HepG2 (cell line): Measurements from ENCODE around the gene KNL1. TPM values are rescaled to one million over a fixed set of nuclear protein-coding genes. Genes with fewer than 3 reads are reported as not detected.

Source experiments
- GTF2F1 ChIP-seq: fragments of 150-350 bp; IDR thresholded peaks from 2 replicates; pipeline ENCODE4 v1.6.1; 2014; ENCODE audit warnings: low read length
- HCFC1 ChIP-seq: fragments of 150-350 bp; IDR thresholded peaks from 2 replicates; pipeline ENCODE4 v1.6.1; 2014; ENCODE audit warnings: low read depth, low read length
- KDM6A ChIP-seq: IDR thresholded peaks from 2 replicates; pipeline ENCODE4 v1.6.1; 2016; ENCODE audit warnings: low read depth
- PRDM15 ChIP-seq: sonication (generic); formaldehyde crosslinking; IDR thresholded peaks from 2 replicates; pipeline ENCODE4 v1.4.0; 2020; ENCODE audit warnings: missing genetic modification reagents
- PTBP1 ChIP-seq: fragments of 200-400 bp; formaldehyde crosslinking; IDR thresholded peaks from 2 replicates; pipeline ENCODE4 v1.6.1; 2018; ENCODE audit warnings: low read length, low read depth; ENCODE audit not compliant: poor library complexity, severe bottlenecking
- RXRA ChIP-seq: sonication (generic); formaldehyde crosslinking; IDR thresholded peaks from 2 replicates; pipeline ENCODE4 v1.5.1; 2020; ENCODE audit warnings: missing genetic modification reagents
- ZMYM3 ChIP-seq: sonication (generic); formaldehyde crosslinking; IDR thresholded peaks from 2 replicates; pipeline ENCODE4 v1.5.1; 2020; ENCODE audit warnings: mild to moderate bottlenecking, missing genetic modification reagents
- ZNF317 ChIP-seq: sonication (generic); formaldehyde crosslinking; IDR thresholded peaks from 2 replicates; pipeline ENCODE4 v1.5.0; 2020; ENCODE audit warnings: mild to moderate bottlenecking, missing genetic modification reagents
- ZNF407 ChIP-seq: sonication (generic); formaldehyde crosslinking; IDR thresholded peaks from one replicate; pipeline ENCODE4 v1.5.1; 2020; ENCODE audit warnings: mild to moderate bottlenecking, missing genetic modification reagents; ENCODE audit errors: not compliant biosample characterization
- ZNF512B ChIP-seq: sonication (generic); formaldehyde crosslinking; IDR thresholded peaks from 2 replicates; pipeline ENCODE4 v1.5.1; 2020; ENCODE audit warnings: missing genetic modification reagents, mild to moderate bottlenecking, borderline replicate concordance
- ZNF800 ChIP-seq: sonication (generic); formaldehyde crosslinking; IDR thresholded peaks from 2 replicates; pipeline ENCODE4 v1.4.0; 2020; ENCODE audit warnings: missing genetic modification reagents
- polyA plus RNA-seq, 8 experiments: library from polyadenylated mRNA; depleted of rRNA in 3 of 8; stranded (reverse) in 7 of 8; unstranded in 1 of 8; fragments of >200 nt; fragmentation: Illumina TruSeq in 4 of 8; extraction: Trizol in 4 of 8; gene quantifications; 2 replicates each; pipeline versions ENCODE4 v1.2.1 to v1.2.3, GENCODE V29; 2011 to 2016; ENCODE audit warnings: low read depth in 4 of 8, missing spikeins in 1 of 8, mixed read lengths in 1 of 8; ENCODE audit not compliant: insufficient read depth in 1 of 8
- total RNA-seq, 5 experiments: library from RNA; depleted of rRNA; stranded (reverse); fragments of >200 nt; fragmentation: Illumina TruSeq; extraction: Trizol; gene quantifications; 2 replicates each; pipeline ENCODE4 v1.2.3, GENCODE V29; 2016; ENCODE audit warnings: low read depth in 1 of 5

The KNL1 gene
- total and polyA plus RNA-seq, 2 of the 13 experiments (the other 11 are each of a cell fraction or from before 2014, with no cell fraction given), result 8.0 to 21.4 TPM

- peak; percentile 76 for TF ChIP-seq ZNF407 (CRISPR knock-in tag)
- no peak for TF ChIP-seq PTBP1
- TF ChIP-seq GTF2F1, result no peak
- peak; percentile 58; the same call in 1 of the 2 replicates for TF ChIP-seq HCFC1
- TF ChIP-seq KDM6A, result no peak
- no peak; the same call in 1 of the 2 replicates for TF ChIP-seq ZNF800
- TF ChIP-seq RXRA (CRISPR knock-in tag), result peak; percentile 25; the same call in 1 of the 2 replicates
- 0 out of 2 replicates have a peak, but pooled peaks have one; percentile 41 for TF ChIP-seq ZNF512B (CRISPR knock-in tag)
- TF ChIP-seq ZMYM3 (CRISPR knock-in tag), result peak; percentile 78; the same call in 1 of the 2 replicates
- peak; percentile 62; the same call in 1 of the 2 replicates for TF ChIP-seq ZNF317 (CRISPR knock-in tag)
- no peak for TF ChIP-seq PRDM15 (CRISPR knock-in tag)
Measured at GRCh38 chr15:40593588-40594428, at the start of gene KNL1 (continued).
